Glutamatergic neuron (in vitro differentiated cells): Measurements from ENCODE around the gene FAM174B. TPM values are rescaled to one million over a fixed set of nuclear protein-coding genes. Genes with fewer than 3 reads are reported as not detected.

Source experiments
- DNase-seq: peaks from one replicate; pipeline ENCODE4 v3.0.0; 2022
- H3K27ac Mint-ChIP-seq: one replicate; pipeline ENCODE4 v1.8.0; 2020; ENCODE audit warnings: mild to moderate bottlenecking, mixed read lengths, inconsistent platforms; ENCODE audit not compliant: unreplicated experiment
- H3K27me3 Mint-ChIP-seq: one replicate; pipeline ENCODE4 v1.8.0; 2020; ENCODE audit warnings: mild to moderate bottlenecking, moderate library complexity, mixed read lengths, inconsistent platforms; ENCODE audit not compliant: unreplicated experiment
- H3K36me3 Mint-ChIP-seq: one replicate; pipeline ENCODE4 v1.8.0; 2020; ENCODE audit warnings: mild to moderate bottlenecking, mixed read lengths, inconsistent platforms; ENCODE audit not compliant: unreplicated experiment
- H3K4me1 Mint-ChIP-seq: one replicate; pipeline ENCODE4 v1.8.0; 2020; ENCODE audit warnings: mild to moderate bottlenecking, low read depth, mixed read lengths, inconsistent platforms; ENCODE audit not compliant: unreplicated experiment
- H3K4me3 Mint-ChIP-seq: one replicate; pipeline ENCODE4 v1.8.0; 2020; ENCODE audit warnings: mild to moderate bottlenecking, mixed read lengths, inconsistent platforms; ENCODE audit not compliant: unreplicated experiment
- H3K9me3 Mint-ChIP-seq: one replicate; pipeline ENCODE4 v1.8.0; 2020; ENCODE audit warnings: mild to moderate bottlenecking, moderate library complexity, mixed read lengths, inconsistent platforms; ENCODE audit not compliant: unreplicated experiment
- CTCF ChIP-seq: fragments of 200-600 bp; sonication (generic); IDR thresholded peaks from one replicate; pipeline ENCODE4 v1.5.0; 2021; ENCODE audit not compliant: partially characterized antibody, unreplicated experiment
- total RNA-seq: library from RNA; stranded (reverse); fragmentation: NEBNext Ultra II Directional; extraction: Animal tissue kit (Norgen Biotek cat#: 25700); gene quantifications from one replicate; pipeline ENCODE4 v1.2.1, GENCODE V29; 2021; ENCODE audit not compliant: unreplicated experiment

FAM174B gene
- total RNA-seq, 1 donor from 2014 or later: 8.6 TPM

- Mint-ChIP-seq H3K9me3 (peaks cover 4% of the 10 kb centered on the region), H3K4me1 (no peaks in the 10 kb centered on the region), H3K27me3 (no peaks in the 10 kb centered on the region), H3K36me3 (peaks cover 26% of the 10 kb centered on the region), H3K4me3 (no peak overlapping the region), H3K27ac (no peak overlapping the region)
- TF ChIP-seq CTCF: no peak
- no peak for DNase-seq
These were observed 74.6 kb downstream of the FAM174B start for GRCh38 chr15:92580933-92581445.

- no peak for DNase-seq
- peaks cover 23% of the 10 kb centered on the region for H3K36me3 Mint-ChIP-seq
- H3K27me3 Mint-ChIP-seq: no peaks in the 10 kb centered on the region
- TF ChIP-seq CTCF: no peak
- peaks cover 4% of the 10 kb centered on the region for H3K9me3 Mint-ChIP-seq
- no peak overlapping the region for H3K27ac Mint-ChIP-seq
- no peaks in the 10 kb centered on the region for H3K4me1 Mint-ChIP-seq
- H3K4me3 Mint-ChIP-seq: no peak overlapping the region
These were observed 75.1 kb downstream of the FAM174B start for GRCh38 chr15:92580521-92580920.

GRCh38 chr15:92579931-92580470 lies 75.6 kb downstream of the FAM174B start:
- no peak for TF ChIP-seq CTCF
- no peaks in the 10 kb centered on the region for H3K27me3 Mint-ChIP-seq
- H3K9me3 Mint-ChIP-seq: peaks cover 1% of the 10 kb centered on the region
- peaks cover 22% of the 10 kb centered on the region for H3K36me3 Mint-ChIP-seq
- H3K4me1 Mint-ChIP-seq: no peaks in the 10 kb centered on the region
- H3K27ac Mint-ChIP-seq: no peak overlapping the region
- H3K4me3 Mint-ChIP-seq: no peak overlapping the region
- no peak for DNase-seq

GRCh38 chr15:92579486-92579885 lies 76.1 kb downstream of the FAM174B start:
- Mint-ChIP-seq H3K36me3 (peaks cover 22% of the 10 kb centered on the region), H3K4me1 (no peaks in the 10 kb centered on the region), H3K9me3 (peaks cover 1% of the 10 kb centered on the region), H3K27me3 (no peaks in the 10 kb centered on the region), H3K4me3 (no peak overlapping the region), H3K27ac (no peak overlapping the region)
- no peak for TF ChIP-seq CTCF
- no peak for DNase-seq

GRCh38 chr15:92578096-92578835 lies 77.3 kb downstream of the FAM174B start:
- peaks cover 10% of the 10 kb centered on the region for H3K36me3 Mint-ChIP-seq
- no peak for TF ChIP-seq CTCF
- H3K27ac Mint-ChIP-seq: no peak overlapping the region
- peaks cover 1% of the 10 kb centered on the region for H3K9me3 Mint-ChIP-seq
- no peaks in the 10 kb centered on the region for H3K27me3 Mint-ChIP-seq
- H3K4me3 Mint-ChIP-seq: no peak overlapping the region
- H3K4me1 Mint-ChIP-seq: no peaks in the 10 kb centered on the region
- no peak for DNase-seq
